Activated B cell treated with CpG ODN at 0.5 μM for 24 hours (primary cell): ENCODE results near the gene FYN. TPM values are rescaled to one million over a fixed set of nuclear protein-coding genes. Genes with fewer than 3 reads are reported as not detected.

Experiments used
- ATAC-seq: fragments of 200-7000 bp; cut with Tn5 transposase; one replicate; pipeline ENCODE4 v1.10.0; 2021; ENCODE audit warnings: low read depth, mild to moderate bottlenecking, moderate library complexity
- CTCF ChIA-PET: fragments of 350-600 bp; sonication (Branson Sonifier 250); formaldehyde crosslinking; loops from one replicate; lab custom pipeline; 2021; ENCODE audit warnings: antibody characterized with exemption; lab: Charles Lee
- POLR2A ChIA-PET: fragments of 350-600 bp; sonication (Branson Sonifier 250); formaldehyde crosslinking; loops from one replicate; lab custom pipeline; 2021; ENCODE audit warnings: antibody characterized with exemption; lab: Charles Lee
- DNase-seq: peaks from one replicate; pipeline ENCODE4 v3.0.0; 2022
- H3K27ac Mint-ChIP-seq: one replicate; pipeline ENCODE4 v1.8.0; 2020; ENCODE audit warnings: mixed read lengths
- H3K27me3 Mint-ChIP-seq: one replicate; pipeline ENCODE4 v1.8.0; 2021; ENCODE audit warnings: mixed read lengths
- H3K36me3 Mint-ChIP-seq: one replicate; pipeline ENCODE4 v1.8.0; 2021; ENCODE audit warnings: low read depth, mixed read lengths
- H3K4me1 Mint-ChIP-seq: one replicate; pipeline ENCODE4 v1.8.0; 2021; ENCODE audit warnings: mixed read lengths
- H3K4me3 Mint-ChIP-seq: one replicate; pipeline ENCODE4 v1.8.0; 2020; ENCODE audit warnings: mild to moderate bottlenecking, mixed read lengths
- H3K9me3 Mint-ChIP-seq: one replicate; pipeline ENCODE4 v1.8.0; 2020; ENCODE audit warnings: mixed read lengths
- intact Hi-C: fragments of 100-400 bp; cut with micrococcal nuclease; formaldehyde crosslinking; loops from one replicate; pipeline ENCODE4 v1.15.1; 2024
- total RNA-seq: library from RNA; stranded (reverse); gene quantifications from 2 replicates; pipeline ENCODE4 v1.2.3, GENCODE V29; 2022
- TF ChIP-seq, protein P1 (sequence below): fragments of 200-600 bp; IDR thresholded peaks from one replicate; pipeline ENCODE4 v1.8.0; 2022; ENCODE audit warnings: antibody characterized with exemption, mild to moderate bottlenecking

Gene FYN
- total RNA-seq, 1 donor from 2014 or later, result 64.7 TPM

DNA sequence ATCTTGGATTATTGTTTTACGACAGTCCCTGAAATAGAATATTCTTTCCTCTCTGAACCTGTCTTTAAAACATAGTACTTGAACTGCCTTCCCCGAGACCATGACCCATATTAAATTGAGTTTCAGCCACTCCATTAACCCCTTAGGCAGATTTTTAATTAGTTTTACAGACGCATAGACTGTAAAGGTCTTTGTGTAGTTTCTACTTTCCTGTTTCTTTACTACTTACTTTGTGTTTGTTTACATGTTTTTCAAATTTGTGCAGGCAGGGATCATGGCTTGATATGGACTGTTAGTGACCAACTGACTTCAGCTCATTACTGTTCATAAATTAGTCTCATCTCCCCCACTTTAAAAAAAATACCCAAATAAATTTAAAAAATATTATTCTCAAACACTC lies 53.8 kb downstream of the FYN start:
- intact Hi-C loops, result no loop called here
- peaks cover 12% of the 10 kb centered on the region for H3K36me3 Mint-ChIP-seq
- H3K4me1 Mint-ChIP-seq, result peaks cover 31% of the 10 kb centered on the region
- no peaks in the 10 kb centered on the region for H3K9me3 Mint-ChIP-seq
- H3K4me3 Mint-ChIP-seq, result no peak overlapping the region
- ATAC-seq (no peak), DNase-seq (no peak)
- POLR2A ChIA-PET, result interaction anchor here (1.8 kb wide), 1 partner anchor 25 kb away, joined by 5 read pairs; no protein-coding TSS in a partner anchor
- no peak overlapping the region for H3K27ac Mint-ChIP-seq
- CTCF ChIA-PET, result no interaction called here
- no peaks in the 10 kb centered on the region for H3K27me3 Mint-ChIP-seq
- TF ChIP-seq, protein P1, sequence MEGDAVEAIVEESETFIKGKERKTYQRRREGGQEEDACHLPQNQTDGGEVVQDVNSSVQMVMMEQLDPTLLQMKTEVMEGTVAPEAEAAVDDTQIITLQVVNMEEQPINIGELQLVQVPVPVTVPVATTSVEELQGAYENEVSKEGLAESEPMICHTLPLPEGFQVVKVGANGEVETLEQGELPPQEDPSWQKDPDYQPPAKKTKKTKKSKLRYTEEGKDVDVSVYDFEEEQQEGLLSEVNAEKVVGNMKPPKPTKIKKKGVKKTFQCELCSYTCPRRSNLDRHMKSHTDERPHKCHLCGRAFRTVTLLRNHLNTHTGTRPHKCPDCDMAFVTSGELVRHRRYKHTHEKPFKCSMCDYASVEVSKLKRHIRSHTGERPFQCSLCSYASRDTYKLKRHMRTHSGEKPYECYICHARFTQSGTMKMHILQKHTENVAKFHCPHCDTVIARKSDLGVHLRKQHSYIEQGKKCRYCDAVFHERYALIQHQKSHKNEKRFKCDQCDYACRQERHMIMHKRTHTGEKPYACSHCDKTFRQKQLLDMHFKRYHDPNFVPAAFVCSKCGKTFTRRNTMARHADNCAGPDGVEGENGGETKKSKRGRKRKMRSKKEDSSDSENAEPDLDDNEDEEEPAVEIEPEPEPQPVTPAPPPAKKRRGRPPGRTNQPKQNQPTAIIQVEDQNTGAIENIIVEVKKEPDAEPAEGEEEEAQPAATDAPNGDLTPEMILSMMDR, result no peak

DNA sequence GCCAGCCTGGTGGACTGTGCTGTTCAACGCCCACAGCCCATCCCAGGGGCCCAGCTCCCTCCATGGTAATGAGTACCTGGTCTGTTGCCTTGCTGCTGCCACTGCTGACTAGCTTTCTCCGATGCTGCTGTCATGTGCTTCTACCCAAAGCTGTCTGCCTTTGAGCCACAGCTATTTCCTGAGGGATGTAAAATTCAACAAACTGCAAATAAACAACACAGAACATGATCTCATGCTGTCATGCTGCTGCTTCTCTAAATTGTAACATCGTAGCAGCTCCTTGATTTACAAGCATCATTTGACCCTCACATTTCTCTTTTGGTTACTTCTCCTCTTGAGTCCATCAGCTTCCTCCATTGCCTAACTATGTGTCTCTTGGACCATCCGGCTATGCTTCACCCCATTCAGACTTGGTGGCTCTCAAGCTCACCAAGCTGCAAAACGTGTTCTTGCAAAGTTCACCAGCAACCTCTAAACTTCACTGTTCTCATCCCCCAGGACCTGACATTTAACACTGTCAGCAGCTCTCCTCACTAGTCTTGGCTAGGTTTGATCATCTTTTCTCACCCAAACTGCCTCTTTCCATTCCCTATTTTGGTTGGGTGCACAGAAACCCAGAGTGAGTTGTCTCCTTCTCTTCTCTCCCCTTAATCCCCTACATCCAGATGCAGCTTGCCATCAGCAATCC lies 54.6 kb downstream of the FYN start:
- TF ChIP-seq, protein P1, result no peak
- Mint-ChIP-seq H3K9me3 (no peaks in the 10 kb centered on the region), H3K4me1 (peaks cover 23% of the 10 kb centered on the region), H3K27me3 (no peaks in the 10 kb centered on the region), H3K4me3 (no peak overlapping the region), H3K36me3 (peaks cover 16% of the 10 kb centered on the region), H3K27ac (no peak overlapping the region)
- CTCF ChIA-PET, result interaction anchor here (0.9 kb wide), 1 partner anchor 97 kb away, joined by 3 read pairs; no protein-coding TSS in a partner anchor
- ATAC-seq (peak; percentile 14), DNase-seq (no peak)
- intact Hi-C loops, result no loop called here
- POLR2A ChIA-PET, result interaction anchor here (1.0 to 1.8 kb wide), 2 partner anchors 11 to 26 kb away, joined by 3 to 5 read pairs; no protein-coding TSS in a partner anchor

DNA sequence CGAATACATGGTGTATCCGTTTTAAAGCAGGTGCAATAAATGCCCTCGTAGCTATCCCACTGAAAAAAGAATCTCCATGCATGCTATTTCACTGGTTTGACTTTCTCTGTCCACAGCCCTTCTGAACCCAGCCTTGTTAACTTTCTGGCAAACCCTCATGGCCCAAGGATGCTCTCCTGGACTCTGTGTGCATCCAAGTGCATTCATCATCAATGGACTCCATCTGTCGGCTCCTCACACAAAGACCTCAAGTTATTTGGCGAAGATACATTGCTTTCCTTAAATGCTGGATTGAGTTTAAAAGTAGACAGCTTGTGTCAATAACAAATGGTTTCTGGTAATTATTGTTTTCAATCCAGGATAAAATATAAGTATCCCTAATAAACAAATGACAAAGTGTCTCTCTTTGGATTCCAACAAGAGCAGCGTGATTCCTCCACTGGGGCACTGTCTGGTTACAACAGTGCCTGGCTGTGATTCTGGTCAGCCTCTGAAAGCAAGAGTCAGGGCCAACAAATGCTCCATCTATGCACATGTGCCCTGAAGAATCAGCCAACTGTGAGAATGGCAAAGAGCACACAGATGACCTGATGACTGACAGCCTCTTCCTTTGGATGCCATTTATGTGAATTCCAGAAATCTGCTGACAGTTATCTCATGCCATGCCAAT lies 55.7 kb downstream of the FYN start:
- H3K36me3 Mint-ChIP-seq, result peaks cover 21% of the 10 kb centered on the region
- no peak overlapping the region for H3K27ac Mint-ChIP-seq
- ChIA-PET CTCF (interaction anchor here (0.6 to 0.9 kb wide), 2 partner anchors 72 to 95 kb away, joined by 3 read pairs; no protein-coding TSS in a partner anchor), POLR2A (interaction anchor here (1.0 to 1.2 kb wide), 2 partner anchors 11 to 12 kb away, joined by 3 to 4 read pairs; no protein-coding TSS in a partner anchor)
- H3K4me3 Mint-ChIP-seq, result no peak overlapping the region
- no peak for ATAC-seq
- no peaks in the 10 kb centered on the region for H3K27me3 Mint-ChIP-seq
- intact Hi-C loops, result no loop called here
- H3K4me1 Mint-ChIP-seq, result peaks cover 14% of the 10 kb centered on the region
- no peak for DNase-seq
- H3K9me3 Mint-ChIP-seq, result no peaks in the 10 kb centered on the region
- TF ChIP-seq, protein P1, result no peak

DNA sequence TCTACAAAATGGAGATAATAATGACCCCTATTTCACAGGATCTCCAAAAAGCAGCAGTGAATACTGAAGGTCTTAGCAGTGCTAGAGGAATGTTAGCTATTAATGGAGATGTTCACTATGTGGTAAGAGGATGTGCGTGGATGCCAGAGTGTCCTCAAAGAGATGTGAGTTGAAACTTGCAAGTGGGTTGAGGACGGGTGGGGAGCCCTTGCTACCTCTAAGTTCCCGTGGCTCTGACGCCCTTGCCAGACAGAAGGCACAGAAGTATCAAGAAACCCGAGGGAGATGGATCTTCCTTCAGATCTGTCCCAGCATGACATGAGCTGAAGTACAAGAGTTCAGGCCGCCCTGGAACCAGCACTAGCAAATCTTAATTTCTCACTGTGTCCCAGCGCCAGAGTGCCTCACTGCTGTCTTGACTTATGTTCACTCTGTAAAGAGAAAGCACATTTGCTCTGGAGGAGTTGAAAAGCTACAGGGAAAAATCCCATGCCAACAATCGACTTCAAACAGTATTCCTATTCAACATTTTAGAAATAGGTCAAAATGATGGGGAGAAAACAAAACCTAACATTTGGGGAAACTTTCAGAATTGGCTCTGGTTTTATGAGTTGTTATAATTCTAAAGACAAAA lies 59.5 kb downstream of the FYN start:
- peaks cover 22% of the 10 kb centered on the region for H3K36me3 Mint-ChIP-seq
- no peak overlapping the region for H3K4me3 Mint-ChIP-seq
- H3K9me3 Mint-ChIP-seq, result no peaks in the 10 kb centered on the region
- H3K27me3 Mint-ChIP-seq, result no peaks in the 10 kb centered on the region
- ChIA-PET POLR2A (interaction anchor here (0.9 kb wide), 1 partner anchor 10 kb away, joined by 6 read pairs; no protein-coding TSS in a partner anchor), CTCF (no interaction called here)
- TF ChIP-seq, protein P1, result no peak
- no peak overlapping the region for H3K27ac Mint-ChIP-seq
- no peak for DNase-seq
- intact Hi-C loops, result no loop called here
- ATAC-seq, result no peak
- H3K4me1 Mint-ChIP-seq, result peaks cover 8% of the 10 kb centered on the region

DNA sequence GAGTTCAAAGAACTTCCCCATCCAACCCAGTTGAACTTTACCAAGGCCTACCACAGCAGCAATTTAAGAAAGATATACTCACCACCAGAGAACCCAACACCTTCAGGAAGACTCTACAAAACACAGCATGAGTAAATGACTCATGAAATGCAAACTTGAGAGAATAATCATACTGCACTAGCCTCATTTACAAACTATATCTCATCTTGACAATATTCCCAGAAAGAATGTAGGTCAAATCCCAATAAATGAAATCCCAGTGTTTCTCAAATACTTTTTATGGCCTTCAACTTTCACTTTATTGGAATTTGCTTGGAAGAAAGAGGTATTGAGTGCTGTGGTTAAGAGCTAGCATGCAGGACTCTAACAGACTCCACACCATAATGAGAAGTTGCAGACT lies 60.0 kb downstream of the FYN start:
- Mint-ChIP-seq H3K27ac (no peak overlapping the region), H3K36me3 (peaks cover 19% of the 10 kb centered on the region), H3K9me3 (no peaks in the 10 kb centered on the region), H3K4me3 (no peak overlapping the region), H3K27me3 (no peaks in the 10 kb centered on the region), H3K4me1 (peaks cover 2% of the 10 kb centered on the region)
- CTCF ChIA-PET, result no interaction called here
- intact Hi-C loops, result no loop called here
- DNase-seq, result no peak
- ATAC-seq, result no peak
- TF ChIP-seq, protein P1, result no peak
- POLR2A ChIA-PET, result no interaction called here
